Coronary artery (tissue), 2 donors: ENCODE measurements around the gene OR6M1.

Source experiments
- DNase-seq: peaks from one replicate; pipeline ENCODE4 v3.0.0-alpha.2; 2017; ENCODE audit warnings: low spot score
- H3K27ac ChIP-seq, 2 donors: fragments of 200-600 bp; sonication (generic); one replicate each; pipeline ENCODE4 v1.5.1; 2016 to 2019
- H3K4me3 ChIP-seq: fragments of 200-600 bp; sonication (generic); 2 replicates; pipeline ENCODE4 v1.5.1; 2016; ENCODE audit warnings: mild to moderate bottlenecking, moderate library complexity
- CTCF ChIP-seq: fragments of 200-600 bp; sonication (generic); IDR thresholded peaks from one replicate; pipeline ENCODE4 v1.5.1; 2019; ENCODE audit warnings: antibody characterized with exemption

The OR6M1 gene

GRCh38 chr11:123770712-123771111, 35.4 kb downstream of the OR6M1 start:
- TF ChIP-seq CTCF, result no peak
- Histone ChIP-seq H3K4me3 (no peak overlapping the region), H3K27ac (no peak overlapping the region)
- no peak for DNase-seq

- no peak overlapping the region for H3K4me3 ChIP-seq
- H3K27ac ChIP-seq, result no peak overlapping the region
- DNase-seq, result no peak
- TF ChIP-seq CTCF, result no peak
Observed at GRCh38 chr11:123765601-123766000, 40.5 kb downstream of the OR6M1 start.

- no peak for DNase-seq
- H3K27ac ChIP-seq, result no peak overlapping the region
- no peak for TF ChIP-seq CTCF
- H3K4me3 ChIP-seq, result no peak overlapping the region
Observed at GRCh38 chr11:123762422-123762821, 43.7 kb downstream of the OR6M1 start.

DNA sequence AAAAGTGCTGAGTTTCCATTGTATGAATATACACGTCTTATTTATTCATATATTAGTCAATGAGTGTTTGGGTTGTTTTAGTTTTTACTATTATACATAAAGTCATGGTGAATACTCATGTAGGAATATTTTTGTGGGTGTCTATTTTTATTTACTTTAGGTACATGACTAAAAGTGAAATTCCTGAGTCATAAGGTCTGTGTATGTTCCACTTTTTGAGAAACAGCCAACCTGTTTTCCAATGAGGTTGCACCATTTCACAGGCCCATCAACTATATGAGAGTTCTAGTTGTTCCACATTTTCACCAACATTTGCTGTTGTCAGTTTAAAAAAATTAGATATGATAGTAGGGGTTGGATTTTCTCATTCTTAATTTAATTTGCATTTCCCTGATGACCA, 45.3 kb downstream of the OR6M1 start:
- DNase-seq, result no peak
- Histone ChIP-seq H3K4me3 (no peak overlapping the region), H3K27ac (no peak overlapping the region)
- TF ChIP-seq CTCF, result no peak

DNA sequence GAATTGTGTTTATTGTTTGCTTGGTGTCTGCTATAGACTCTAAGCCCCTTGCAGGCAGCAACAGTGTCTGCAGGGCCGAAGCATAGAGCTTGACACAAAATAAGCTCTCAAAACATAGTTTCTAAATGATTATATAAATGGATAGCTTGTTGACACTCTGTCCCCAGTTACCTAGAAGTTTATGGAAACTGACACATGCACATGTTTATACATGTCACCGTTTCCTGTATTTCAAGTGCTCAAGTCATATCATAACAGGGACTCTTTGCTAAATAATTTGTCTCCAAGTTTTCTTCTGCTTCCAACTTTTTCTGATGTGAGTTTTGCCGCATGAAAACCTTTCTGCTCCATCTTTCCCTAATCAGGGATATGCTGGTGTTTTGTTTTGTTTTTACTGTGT, 48.2 kb downstream of the OR6M1 start:
- DNase-seq, result no peak
- Histone ChIP-seq H3K4me3 (no peak overlapping the region), H3K27ac (no peak overlapping the region)
- TF ChIP-seq CTCF, result no peak

- Histone ChIP-seq H3K27ac (no peak overlapping the region), H3K4me3 (no peak overlapping the region)
- no peak for DNase-seq
- TF ChIP-seq CTCF, result no peak
Observed at GRCh38 chr11:123755813-123756212, 50.3 kb downstream of the OR6M1 start.
